Nucleus accumbens (tissue), 56 donors: ENCODE results near the gene PPP3CA.

ENCODE experiments used
- DNase-seq, 56 donors: peaks; one replicate each; lab custom pipeline; 2025; lab: John Stamatoyannopoulos, UW

The PPP3CA gene

GRCh38 chr4:100983426-100983825, 363.9 kb downstream of the PPP3CA start:
- DNase-seq: no peak

DNA sequence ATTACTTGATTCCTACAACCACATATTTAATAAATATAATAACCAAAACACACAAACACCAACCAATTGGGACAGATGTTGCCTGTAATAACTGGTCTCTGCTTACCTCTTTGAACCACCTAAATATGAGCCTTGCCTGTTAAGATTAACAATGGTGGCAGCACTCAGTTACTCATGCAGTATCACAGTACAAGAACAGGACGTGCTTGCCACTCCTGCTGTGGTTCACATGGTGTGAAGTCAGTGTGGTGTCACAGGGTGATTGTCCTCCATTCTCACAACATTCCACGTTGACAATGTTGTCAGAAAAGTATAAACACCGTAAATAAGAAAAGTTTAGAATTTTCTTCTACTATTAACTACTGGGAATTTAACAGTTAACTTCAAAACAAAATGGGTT, 365.0 kb downstream of the PPP3CA start:
- DNase-seq: no peak

GRCh38 chr4:100981447-100982204, 365.7 kb downstream of the PPP3CA start:
- DNase-seq: no peak

- DNase-seq: no peak
These were observed 367.6 kb downstream of the PPP3CA start for GRCh38 chr4:100979736-100980135.

- DNase-seq: no peak
These were observed 369.5 kb downstream of the PPP3CA start for GRCh38 chr4:100977746-100978397.

DNA sequence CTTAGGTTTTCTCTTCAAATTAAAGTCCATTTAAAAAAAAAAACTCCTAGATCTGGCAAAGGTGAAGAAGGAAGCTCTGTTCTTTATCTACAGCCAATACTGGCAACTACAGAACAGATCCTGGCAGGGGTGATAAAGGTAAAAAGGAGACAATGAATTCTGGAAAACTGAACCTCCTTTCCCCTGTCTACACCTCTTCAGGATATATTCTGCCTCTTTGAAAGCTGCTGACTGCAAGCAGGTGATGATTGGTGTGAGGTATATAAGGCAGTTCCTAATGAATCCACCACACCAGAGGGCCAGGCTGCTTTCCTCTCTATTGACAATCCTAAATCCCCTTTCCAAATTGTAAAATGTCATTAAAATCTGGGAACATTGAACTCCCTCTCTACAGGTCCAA, 370.1 kb downstream of the PPP3CA start:
- DNase-seq: no peak
